GM18499 (cell line): Measurements from ENCODE around the gene MUC2.

Experiments
- ATAC-seq: cut with Tn5 transposase; IDR thresholded peaks from one replicate; pipeline ENCODE4 v1.9.1; 2021; ENCODE audit warnings: moderate number of reproducible peaks; ENCODE audit not compliant: insufficient read depth, unreplicated experiment

MUC2 gene

DNA sequence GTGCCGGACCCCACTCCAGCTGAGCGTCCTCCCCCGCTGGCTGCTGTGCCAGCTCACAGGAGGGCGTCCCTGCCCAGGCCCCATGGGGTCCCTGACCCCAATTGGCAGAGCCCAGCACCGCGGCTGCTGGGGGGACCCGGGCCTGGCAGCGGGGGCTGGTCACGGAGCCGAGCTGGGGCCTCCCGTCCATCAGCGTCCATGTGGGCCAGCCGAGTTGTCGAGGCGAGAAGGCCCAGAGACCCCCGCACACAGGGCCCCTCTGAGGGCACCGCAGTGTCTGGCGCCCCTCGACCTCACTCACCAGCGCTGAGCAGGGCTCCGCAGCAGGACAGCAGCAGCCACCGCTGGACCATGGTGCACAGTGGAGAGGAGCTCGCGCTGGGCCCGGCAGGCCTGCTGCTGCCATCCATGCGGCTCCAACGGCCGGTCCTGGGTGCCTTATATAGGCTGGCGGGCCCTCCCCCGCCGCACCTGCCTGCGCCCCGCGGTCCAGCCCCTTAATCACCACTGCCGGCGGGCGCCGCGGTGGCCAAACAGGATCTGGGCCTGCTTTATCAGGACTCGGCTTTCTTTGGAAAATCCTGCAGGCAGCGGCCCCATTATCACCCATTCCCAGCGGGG lies 38.3 kb upstream of the MUC2 start, which contains the start of gene MUC6:
MUC6 (minus strand) TSS at position 416 of the 621 bp plus-strand sequence; CDS start at position 353, 63 bp downstream.
- ATAC-seq, result no peak

DNA sequence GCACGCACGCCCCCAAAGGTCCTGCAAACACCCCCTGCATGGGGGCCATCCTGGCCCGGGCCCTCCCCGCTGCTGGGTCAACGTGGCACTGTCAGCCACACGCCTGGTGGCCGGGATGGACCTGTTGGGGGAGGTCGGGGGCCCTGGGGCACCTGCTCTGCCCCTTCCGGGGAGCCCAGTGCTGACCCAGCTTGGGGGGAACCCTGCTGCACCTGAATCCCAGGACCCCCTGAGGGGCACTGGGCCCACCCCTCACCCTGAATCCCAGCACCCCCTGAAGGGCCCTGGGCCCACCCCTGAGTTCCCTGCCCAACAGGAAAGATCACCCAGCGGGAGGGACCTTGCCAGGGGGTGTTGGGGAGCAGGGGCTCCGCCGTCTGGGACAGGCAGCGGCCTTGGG lies 37.7 kb upstream of the MUC2 start:
- ATAC-seq, result no peak

DNA sequence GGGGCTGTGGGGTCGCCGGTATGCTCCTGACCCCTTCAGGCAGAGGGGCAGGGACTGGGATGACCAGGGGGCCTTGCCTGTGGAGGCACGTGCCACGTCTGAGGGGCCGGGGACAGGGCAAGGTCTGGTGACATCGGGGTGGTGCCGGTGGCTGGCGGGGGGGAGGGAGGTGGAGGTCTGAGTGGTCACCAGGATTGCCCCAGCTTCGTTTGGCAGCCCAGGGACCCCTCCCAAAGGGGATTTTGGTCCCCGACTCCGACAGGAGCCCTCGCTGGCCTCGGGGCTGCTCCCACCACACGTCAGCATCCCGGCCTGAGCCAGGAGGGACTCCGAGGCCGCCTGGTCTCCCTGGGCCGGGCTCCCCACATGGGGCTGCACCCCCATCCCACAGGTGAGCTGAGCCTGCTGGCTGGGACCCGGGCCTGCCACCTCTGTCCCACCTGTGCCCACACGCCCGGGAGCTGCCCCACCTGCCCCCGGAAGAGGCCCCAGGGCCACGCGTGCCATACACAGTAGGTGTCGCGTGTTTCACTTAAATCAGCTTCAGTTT lies 37.1 kb upstream of the MUC2 start:
- no peak for ATAC-seq

DNA sequence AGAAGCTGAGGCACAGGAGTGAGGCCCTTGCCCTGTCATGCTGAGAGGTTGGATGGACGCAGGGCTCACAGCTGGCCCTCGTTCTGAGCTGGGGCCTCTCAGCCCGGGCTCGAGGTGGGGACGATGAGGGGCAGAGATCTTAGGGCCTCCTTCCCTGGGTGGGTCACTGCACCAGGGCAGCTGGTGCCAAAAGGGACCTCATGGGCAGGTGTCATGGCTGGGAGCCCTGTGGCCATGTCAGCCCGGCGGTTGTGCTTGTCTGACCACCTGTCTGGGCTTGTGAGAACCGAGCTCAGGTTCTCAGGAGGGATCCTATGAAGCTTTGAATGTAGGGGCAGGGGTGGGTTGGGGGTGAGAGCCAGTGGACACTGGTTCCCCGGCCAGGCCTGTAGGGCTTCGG lies 36.3 kb upstream of the MUC2 start:
- ATAC-seq, result no peak

DNA sequence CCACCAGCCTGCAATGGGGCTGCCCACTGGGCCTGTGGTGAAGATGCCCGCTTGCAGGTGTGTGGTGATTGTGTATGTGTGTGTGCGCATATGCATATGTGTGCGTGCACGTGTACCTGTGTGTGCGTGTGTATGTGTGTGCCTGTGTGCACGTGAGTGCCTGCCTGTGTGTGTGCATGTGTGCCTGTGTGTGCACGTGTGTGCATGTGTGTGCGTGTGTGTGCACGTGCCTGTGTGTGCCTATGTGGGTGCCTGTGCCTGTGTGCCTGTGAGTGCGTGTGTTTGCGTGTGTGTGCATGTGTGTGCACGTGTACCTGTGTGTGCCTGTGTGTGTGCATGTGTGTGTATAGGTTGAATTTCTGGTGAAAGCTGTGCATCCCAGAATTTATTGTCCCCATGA lies 35.8 kb upstream of the MUC2 start:
- no peak for ATAC-seq

DNA sequence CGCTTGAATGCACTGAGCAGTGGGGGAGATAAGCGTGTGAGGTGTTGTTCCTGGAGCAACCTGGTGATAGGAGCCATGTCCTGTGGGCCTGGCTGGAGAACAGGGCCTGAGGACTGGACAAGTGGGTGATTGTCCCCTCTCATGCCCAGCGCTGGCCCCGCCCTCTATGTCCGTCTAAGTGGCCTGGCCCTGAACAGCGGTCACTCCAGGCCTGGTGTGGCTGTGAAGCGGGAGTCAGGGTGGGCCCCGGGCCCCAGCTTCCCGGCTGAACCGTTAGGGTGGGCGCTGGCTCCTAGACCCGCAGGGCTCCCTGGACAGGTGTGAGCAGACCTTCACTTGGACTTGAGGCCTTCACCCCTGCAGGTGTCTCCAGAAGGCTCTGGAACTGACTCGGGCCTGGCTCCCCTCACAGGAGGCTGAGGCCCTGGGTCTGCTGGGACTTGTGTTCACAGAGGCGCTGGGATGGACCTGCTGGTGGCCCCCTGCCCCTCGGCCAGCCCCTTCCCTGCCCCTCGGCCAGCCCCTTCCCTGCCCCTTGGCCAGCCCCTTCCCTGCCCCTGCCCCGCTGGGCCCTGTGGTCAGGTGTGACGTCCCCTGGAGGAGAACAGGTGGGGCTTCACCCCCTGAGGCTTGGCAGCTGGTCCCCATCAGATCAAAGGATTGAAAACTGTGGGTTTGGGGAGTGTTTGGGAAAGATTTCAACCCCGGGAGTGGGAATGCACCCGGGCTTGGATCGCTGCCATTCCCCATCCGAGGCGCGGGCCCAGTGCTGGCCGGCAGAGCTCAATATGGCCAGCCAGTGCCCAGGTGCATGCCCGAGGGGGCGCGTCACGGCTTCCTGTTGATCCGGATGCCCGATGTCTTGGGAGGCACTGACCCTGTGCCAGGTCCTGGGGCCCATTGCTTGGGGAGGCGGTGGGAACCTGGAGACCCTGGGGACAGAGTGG lies 34.9 kb upstream of the MUC2 start:
- no peak for ATAC-seq

DNA sequence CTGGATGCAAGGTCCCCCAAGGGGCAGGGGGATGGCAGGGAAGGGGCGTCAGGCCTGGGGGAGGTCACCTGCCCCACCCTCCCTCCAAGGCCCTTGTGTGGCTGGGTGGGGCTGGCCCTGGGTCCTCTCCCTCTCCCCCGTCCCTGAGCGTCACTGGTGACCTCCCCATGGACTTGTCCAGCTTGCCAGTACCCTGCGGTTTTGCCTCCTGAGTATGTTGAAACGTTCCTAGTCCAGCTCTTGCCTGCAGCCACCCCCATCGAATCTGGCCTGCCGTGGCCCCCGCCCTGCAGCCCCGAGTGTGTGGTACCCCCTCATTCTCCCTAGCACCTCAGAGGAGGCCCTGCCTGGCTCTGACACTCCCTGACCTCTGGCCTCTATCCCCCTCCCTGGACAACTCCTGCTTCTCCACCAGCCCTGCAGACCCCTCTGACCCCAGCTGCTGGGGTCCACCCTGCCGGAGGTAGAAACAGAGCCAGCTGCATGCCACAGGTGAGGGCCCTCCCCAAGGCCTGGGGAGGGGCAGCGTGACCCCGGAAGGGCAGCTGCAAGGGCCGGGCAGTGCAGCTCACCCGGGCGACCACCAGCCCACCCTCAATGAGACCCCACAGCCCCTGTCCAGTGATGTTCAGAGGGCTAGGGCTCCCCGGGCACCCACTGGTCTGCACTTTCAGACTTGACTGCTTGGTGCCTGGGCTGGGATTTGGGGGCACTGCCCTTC lies 34.1 kb upstream of the MUC2 start:
- no peak for ATAC-seq

DNA sequence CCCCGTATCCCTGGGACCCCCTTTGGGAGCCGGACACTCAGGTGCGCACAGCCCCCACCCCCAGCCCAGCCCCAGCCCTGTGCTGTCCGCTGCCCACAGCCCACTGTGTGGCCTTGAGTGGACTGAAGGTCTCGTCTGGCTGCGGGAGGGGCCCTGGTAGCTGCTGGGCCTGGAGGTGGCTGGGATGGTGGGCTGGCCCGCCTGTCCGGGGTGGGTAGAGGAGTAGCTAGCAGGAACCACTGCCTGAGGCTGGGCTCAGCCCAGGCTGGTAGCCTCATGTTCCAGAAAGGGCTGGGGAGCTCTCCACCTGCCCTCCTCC lies 33.6 kb upstream of the MUC2 start:
- no peak for ATAC-seq

DNA sequence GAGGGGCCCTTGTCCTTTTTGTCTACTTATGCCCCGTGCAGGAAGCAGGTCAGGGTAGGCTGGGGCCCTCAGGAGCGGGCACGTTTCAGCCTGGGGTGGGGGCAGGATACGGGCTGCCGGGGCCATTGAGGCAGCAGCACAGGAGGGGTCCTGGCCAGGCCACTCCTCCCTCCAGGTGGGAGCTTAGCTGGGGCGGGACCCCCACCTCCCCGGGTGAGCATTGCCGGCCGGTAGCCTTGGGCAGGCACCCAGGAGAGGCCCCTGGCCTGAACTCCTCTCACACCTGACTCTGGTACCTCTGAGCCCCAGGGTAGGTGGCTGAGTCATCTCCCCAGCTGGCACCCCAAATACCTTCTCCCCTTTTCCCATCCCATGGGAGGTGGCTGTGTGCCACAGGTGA lies 33.2 kb upstream of the MUC2 start:
- no peak for ATAC-seq

DNA sequence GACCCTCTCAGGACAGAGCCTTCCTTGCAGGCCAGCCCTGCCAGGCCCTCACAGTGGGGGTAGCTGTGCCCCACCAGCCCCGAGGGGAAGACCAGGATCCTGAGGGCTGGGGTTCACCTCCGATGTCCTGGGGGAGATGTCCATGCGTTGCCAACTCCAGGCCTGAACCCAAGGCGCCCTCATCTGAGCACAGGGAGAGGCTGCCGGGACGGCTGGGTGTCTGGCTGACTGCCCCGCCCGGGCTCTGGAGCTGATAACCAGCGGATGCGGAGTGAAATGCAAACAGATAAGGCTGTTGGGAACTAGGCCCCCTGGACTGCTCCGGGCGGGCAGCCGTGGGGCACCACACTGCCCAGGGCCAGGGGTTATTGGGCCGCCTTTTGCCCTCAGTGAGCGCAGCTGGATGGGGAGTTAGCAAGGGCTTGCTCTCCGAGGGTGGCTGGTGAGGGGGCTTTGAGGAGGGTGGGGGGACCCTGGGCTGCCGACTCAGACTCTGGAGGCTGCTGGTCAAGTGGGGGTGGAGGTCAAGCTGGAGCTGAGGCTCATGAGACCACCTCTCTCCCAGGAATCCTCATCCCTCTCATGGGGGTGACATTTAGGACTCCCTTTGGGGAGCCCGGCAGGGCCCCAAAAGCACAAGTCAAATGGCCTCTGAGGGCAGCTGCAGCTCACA lies 32.6 kb upstream of the MUC2 start:
- no peak for ATAC-seq

DNA sequence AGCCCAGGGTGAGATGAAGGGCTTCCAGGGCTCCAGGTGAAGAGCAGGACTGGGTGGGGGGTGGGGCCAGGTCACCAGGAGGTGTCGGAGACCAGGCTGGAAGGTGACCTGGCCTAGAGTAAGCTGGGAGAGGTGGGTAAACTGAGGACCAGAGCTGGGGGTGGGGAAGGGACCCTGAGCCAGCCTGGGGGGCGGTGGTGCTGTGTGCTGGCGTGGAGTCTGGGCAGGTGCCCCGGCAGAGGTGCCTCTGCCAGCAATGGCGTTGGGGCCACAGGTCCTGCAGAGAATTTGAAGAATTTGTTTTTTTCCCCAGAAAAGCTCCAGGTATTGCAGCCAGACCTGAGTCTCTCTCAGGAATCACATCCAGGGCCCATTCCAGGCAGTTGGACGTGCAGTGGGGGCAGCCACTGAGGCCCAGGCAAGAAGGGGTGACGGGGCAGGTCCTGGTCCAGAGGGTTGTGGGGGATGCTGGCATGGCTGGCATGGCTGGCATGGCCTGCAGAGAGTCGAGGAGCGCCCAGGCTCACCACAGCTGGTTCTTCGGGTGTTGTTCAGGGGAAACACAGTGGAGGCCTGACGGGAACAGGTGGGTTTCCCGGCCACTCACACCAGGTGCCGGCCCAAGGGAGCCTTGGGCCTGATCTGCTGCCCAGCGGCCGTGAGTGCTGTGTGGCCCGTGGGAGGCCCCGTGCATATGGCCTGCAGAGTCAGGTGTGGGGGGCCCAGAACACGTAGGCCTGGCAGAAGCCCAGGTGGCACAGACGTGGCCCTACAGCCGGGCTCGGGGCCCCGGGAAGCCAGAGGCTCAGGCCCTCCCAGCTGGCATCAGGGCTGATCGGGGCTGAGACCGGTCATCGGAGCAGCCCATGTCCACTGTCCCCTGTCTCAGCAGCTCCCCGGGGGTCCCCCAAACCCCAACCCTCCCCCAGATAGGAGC lies 31.8 kb upstream of the MUC2 start:
- no peak for ATAC-seq

DNA sequence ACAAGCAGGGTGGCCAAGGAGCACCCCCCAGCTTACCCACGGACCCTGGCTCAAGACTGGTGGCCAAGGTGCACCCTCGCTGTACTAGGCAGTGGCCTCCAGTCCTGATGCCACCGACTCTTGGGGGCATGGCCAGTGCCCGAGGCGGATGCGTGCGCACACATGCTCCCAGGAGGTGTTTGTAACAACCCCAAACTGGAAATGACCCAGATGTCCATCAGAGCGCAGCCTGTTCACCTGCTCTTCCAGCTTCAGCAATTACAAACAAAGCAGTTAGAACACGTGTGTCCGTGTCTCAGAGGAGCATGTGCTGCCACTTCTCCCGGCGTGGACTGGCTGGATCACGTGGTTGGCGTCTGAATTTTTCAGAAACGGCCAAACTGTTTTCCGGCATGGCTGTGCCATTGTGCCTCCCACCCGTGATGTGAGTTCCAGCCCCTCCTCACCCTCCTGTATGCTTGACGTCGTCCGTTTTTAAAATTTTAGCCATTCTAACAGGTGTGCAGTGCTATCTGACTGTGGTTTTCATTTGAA lies 31.0 kb upstream of the MUC2 start:
- no peak for ATAC-seq

DNA sequence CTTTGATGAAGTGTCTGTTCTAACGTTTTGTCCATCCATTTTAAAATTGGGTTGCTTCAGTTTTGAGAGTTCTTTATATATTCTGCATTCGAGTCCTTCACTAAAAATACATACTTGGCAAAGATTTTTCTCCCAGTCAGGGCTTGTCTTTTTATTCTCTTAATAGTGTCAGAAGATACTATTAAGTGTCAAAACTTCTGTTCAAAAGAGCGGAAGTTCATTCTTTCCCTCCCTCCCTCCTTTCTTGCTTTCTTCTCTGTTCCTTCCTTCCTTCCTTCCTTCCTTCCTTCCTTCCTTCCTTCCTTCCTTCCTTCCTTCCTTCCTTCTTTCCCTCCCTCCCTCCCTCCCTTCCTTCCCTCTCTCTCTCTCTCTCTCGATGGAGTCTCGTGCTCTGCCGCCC lies 30.5 kb upstream of the MUC2 start:
- no peak for ATAC-seq

DNA sequence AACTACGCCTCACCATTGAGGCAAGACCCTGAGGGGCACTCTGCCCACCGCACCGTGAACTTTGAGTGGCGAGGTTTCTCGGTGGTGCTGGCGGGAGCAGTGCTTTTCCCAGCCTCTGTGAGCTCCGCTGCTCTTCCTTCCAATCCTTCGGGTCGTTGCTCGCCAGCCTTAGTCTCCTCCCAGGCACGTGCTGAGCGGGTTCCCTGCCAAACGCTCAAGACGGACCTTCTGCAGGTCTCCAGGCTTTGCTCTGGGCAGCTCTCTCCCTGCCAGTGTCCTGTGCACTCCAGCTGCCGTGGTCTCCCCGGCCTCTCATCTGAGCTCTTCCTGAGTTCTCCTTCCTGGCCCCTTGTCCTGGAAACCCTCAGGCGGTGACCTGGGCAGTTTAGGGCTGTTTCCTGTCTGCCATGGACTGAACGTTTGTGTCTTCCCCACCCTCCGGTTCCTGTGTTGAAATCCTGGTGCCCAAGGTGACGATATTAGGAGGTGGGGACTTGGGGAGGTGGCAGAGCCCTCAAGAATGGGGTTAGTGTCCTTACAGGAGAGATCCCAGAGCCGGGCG lies 27.0 kb upstream of the MUC2 start:
- ATAC-seq, result no peak

DNA sequence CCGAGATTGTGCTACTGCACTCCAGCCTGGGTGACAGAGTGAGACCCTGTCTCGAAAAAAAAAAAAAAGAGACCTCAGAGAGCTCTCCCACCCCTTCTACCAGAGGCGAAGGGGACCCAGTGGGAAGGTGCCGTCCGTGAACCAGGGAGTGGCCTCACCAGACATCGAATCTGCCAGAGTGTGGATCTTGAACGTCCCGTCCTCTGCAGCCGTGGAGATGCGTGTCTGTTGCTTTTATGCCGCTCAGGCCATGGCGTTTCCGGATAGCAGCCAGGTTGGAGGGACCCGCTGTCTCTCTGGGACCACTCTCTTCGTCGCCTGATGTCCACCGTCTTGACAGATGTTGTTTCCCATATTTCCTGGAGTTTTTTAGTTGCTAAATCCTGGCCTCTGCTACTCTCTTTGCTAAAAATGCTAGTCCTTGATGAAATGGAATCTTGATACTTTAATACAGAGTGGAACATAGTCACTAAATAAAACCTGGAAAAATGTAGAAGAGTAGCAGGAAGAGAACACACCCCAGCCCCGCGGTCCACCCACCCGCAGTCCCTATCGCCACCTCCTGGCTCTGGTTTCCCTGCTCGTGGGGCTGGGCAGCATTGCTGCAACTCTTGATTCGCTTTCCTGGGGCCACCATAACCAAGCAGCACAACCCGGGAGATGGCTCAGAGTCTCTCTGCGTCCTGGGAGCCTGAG lies 26.2 kb upstream of the MUC2 start:
- no peak for ATAC-seq

DNA sequence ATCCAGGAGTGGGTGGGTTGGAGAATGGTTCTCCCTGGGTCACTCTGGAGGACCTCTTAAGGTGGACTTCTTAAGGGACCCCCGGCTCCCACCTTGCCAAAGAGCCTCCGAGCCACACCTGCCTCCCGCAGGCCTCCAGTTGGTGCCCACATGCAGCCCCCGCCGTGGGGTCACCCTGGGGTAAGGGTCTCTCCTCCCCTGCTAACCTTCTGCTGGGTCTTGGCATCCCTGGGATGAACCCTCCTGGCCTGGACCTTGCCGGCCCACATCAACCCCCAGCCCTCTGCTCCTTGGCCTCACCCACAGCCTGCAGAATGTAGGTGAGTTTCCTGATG lies 25.6 kb upstream of the MUC2 start:
- ATAC-seq, result no peak

DNA sequence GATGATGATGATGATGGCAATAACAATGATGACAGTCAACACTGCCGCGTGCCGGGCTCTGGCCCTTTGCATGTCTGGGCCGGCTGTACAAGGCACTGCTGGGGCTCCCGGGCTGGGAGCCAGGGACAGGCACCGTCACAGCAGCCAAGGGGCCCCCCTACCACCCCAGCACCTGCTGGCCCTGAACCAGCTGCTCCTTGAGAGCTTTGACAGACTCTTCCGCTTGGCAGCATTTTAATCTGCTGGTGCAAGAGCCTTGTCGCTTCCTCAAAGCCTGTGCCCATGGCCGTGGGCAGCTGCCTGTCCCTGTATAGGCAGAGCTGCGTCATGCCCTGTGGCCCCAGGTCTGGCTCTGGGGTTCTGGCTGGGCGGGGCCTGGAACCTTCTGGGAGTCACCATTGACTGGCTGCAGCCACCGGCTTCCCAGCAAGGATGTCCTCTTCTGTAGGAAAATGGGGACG lies 25.2 kb upstream of the MUC2 start:
- ATAC-seq, result no peak

DNA sequence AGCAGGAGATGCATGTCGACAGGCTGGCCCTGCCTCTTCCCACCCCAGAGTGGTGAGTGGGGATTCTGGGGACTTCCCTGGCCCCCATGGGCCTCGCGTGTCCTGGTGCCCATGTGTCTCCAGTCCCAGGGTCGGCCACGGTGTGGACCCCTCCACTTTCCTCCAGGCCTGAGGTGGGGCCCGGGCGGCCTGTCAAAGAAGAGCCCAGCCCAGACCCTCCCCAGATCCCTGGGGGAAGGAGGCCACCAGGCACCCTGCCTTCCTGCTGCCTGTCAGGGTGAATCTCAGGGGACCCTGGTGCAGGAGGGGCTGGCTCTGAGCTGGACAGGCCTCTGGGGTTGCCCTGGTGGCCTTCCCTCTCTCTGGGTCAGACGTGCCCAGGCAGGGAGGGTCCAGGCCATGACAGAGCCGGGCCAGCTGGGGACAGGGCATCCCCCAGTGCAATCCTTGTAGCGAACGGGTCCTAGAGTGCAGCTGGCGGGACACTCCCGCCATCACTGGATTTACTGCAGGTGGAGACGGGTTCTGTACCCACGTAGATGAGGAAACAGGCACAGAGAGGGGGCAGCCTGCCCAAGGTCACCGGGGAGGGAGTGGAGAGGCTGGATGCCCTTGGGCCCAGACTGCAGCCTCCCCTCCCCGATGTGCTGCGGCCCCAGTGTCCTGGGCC lies 24.6 kb upstream of the MUC2 start:
- no peak for ATAC-seq
